ENCODE measurements around the gene HOXB3. TPM values are rescaled to one million over a fixed set of nuclear protein-coding genes. Genes with fewer than 3 reads are reported as not detected.

The HOXB3 gene
- total and polyA plus RNA-seq, 8 donors: 1.1 to 5.6 (median 2.0) TPM

DNA sequence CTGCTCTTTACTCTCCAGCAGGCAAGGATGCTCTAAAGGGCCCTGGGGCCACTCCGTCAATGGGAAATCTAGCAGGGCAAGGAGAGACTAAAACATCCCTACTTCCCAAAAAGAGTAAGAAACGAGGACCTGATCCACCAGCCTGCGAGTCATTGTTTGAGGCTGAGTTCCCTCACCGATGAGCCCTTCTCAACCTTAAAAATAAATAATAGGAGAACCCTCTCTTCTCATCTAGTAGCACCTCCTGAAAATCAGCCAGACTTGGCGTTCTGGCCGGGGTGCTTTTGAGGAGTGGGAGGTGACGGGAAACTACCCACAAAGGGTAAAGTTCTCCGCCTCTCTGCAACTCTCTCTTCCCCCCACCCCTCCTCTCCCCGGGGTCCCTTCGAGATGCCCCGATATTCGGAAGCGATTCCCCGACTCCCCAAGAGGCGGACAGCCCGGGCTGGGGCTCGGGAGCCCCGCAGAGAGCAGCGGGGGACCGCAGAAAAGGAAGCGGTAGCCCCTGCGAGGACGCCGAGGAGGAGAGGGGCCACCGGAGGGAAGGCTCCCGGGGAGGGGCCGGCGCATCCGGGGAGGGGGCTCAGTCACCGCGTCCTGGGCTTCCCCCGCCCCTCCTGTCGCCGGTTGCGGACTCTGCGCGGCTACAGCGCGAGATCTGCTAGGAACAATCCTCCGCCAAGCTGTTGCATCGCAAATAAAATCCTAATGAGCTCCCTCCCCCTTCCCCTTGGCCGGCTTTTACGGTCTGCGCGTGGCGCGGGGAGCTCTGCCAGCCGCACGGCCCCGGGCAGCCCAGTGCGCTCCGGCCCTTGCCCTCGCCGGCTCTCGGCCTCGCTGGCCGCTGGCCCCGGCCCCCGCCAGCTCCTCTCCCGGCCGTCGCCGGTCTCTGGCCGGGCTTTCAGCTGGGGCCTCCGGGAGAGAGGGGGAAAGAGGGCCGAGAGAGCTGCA, 34.8 kb upstream of the HOXB3 start:
- peak overlapping the region in 2 of 4 donors; percentile 26 to 33 for H3K4me3 ChIP-seq
- DNase-seq (peak in 1 of 6 donors; percentile 62), ATAC-seq (peak; percentile 33 to 58 (median 47)), FAIRE-seq (no peak)
- H3K9me3 ChIP-seq: no peaks in the 10 kb centered on the region
- 3% methylated on average over 55 to 66 of the region's 66 CpGs for WGBS, 2 donors
- intact Hi-C loops (cut with DNase I): no loop called here
- H3K4me1 ChIP-seq: peaks cover 8 to 15% (median 12%) of the 10 kb centered on the region in 3 donors
- no peak overlapping the region for H3K27ac ChIP-seq
- no peaks in the 10 kb centered on the region for H3K36me3 ChIP-seq
- peaks cover 0 to 71% (median 26%) of the 10 kb centered on the region in 4 donors for H3K27me3 ChIP-seq
- TF ChIP-seq, protein P1, sequence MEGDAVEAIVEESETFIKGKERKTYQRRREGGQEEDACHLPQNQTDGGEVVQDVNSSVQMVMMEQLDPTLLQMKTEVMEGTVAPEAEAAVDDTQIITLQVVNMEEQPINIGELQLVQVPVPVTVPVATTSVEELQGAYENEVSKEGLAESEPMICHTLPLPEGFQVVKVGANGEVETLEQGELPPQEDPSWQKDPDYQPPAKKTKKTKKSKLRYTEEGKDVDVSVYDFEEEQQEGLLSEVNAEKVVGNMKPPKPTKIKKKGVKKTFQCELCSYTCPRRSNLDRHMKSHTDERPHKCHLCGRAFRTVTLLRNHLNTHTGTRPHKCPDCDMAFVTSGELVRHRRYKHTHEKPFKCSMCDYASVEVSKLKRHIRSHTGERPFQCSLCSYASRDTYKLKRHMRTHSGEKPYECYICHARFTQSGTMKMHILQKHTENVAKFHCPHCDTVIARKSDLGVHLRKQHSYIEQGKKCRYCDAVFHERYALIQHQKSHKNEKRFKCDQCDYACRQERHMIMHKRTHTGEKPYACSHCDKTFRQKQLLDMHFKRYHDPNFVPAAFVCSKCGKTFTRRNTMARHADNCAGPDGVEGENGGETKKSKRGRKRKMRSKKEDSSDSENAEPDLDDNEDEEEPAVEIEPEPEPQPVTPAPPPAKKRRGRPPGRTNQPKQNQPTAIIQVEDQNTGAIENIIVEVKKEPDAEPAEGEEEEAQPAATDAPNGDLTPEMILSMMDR (IDR thresholded peaks at IDR 0.05): no peak

DNA sequence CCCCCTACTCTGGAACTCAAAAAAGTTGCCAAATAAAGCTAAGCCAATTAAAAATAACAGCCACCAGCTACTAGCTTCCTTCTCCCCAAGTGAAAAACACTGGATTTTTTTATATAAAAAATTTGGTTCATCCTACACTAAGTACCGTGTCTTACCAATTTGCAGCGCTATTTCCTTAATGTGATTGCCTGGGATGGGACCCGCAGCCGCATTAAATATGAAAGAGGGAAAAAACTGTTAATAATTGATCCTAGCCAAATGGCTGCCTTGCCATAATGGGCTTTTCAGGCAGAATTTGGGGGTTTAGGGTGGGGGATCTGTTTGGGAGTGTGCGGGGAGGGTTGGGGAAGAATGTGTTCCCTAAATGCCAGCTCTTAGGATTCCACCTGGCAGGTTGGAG, 34.1 kb upstream of the HOXB3 start:
- Histone ChIP-seq H3K9me3 (no peaks in the 10 kb centered on the region), H3K4me1 (peaks cover 8 to 15% (median 12%) of the 10 kb centered on the region in 3 donors), H3K4me3 (no peak overlapping the region), H3K36me3 (no peaks in the 10 kb centered on the region), H3K27ac (no peak overlapping the region), H3K27me3 (peaks cover 5 to 71% (median 24%) of the 10 kb centered on the region in 4 donors)
- ATAC-seq (no peak), FAIRE-seq (no peak), DNase-seq (no peak)
- TF ChIP-seq, protein P1 (IDR thresholded peaks at IDR 0.05): no peak
- intact Hi-C loops (cut with DNase I): no loop called here
- WGBS, 2 donors: 9 to 12% methylated on average over 5 of the region's 5 CpGs

DNA sequence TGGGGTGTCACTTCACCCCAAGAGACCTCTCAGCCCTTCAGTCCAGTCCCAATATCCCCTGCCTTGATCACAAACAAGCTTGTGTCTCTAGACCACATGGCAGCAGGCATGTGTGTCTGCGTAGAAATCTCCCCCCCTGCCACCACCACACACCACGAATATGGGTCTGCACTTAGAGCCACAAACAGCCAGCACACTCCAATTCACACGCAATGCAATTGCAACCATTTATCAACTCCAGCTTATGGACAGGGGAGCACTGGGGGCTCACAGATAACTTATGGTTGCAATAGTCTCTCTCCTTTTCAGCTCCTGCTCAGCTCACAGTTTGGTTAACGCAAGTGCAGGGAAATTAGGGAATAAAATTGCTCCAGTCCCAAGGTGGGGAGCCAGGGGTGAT, 33.5 kb upstream of the HOXB3 start:
- Histone ChIP-seq H3K4me1 (peaks cover 8 to 15% (median 12%) of the 10 kb centered on the region in 3 donors), H3K27ac (no peak overlapping the region), H3K36me3 (no peaks in the 10 kb centered on the region), H3K27me3 (peaks cover 5 to 74% (median 22%) of the 10 kb centered on the region in 4 donors), H3K4me3 (no peak overlapping the region), H3K9me3 (no peaks in the 10 kb centered on the region)
- DNase-seq: no peak
- no peak for ATAC-seq
- no peak for FAIRE-seq
- 10 to 20% methylated on average over 4 of the region's 4 CpGs for WGBS, 2 donors
- TF ChIP-seq, protein P1 (IDR thresholded peaks at IDR 0.05): no peak
- intact Hi-C loops (cut with DNase I): no loop called here

DNA sequence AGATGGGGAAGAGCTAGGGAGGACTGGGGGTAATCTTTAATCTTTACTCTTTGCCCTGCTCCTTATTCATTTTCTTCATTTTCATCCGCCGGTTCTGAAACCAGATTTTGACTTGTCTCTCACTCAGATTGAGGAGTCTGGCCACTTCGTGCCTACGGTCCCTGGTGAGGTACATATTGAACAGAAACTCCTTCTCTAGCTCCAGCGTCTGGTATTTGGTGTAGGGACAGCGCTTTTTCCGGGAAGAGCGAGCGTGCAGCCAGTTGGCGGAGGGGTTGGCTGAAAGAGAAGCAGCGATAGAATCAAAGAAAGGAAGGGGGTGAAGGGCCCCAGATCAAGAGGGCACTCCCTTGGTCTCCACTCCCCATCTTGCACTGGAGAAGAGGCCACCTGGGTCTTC, 32.8 kb upstream of the HOXB3 start:
- ATAC-seq (no peak), DNase-seq (no peak), FAIRE-seq (no peak)
- Histone ChIP-seq H3K36me3 (no peaks in the 10 kb centered on the region), H3K4me3 (no peak overlapping the region), H3K27me3 (peaks cover 1 to 75% (median 24%) of the 10 kb centered on the region in 4 donors), H3K9me3 (no peaks in the 10 kb centered on the region), H3K27ac (no peak overlapping the region), H3K4me1 (peaks cover 8 to 15% (median 12%) of the 10 kb centered on the region in 3 donors)
- TF ChIP-seq, protein P1 (IDR thresholded peaks at IDR 0.05): no peak
- WGBS, 2 donors: 14 to 17% methylated on average over 11 of the region's 11 CpGs
- intact Hi-C loops (cut with DNase I): no loop called here

Data from pancreas (tissue), 10 donors.